Thymus (tissue), 11 donors: ENCODE results near the gene MGMT. TPM values are rescaled to one million over a fixed set of nuclear protein-coding genes. Genes with fewer than 3 reads are reported as not detected.
A peak's percentile ranks its signal among the peaks of the same experiment; 100 is the strongest.

Experiments used
- DNase-seq, 9 donors: peaks; one replicate each; pipeline ENCODE4 v3.0.0-alpha.2; 2013; ENCODE audit warnings: low spot score in 9 of 9, low read depth in 6 of 9, missing footprints in 1 of 9
- H3K27ac ChIP-seq, 2 donors: one replicate each; pipeline ENCODE4 v1.5.1; 2013; ENCODE audit warnings: control low read depth in 1 of 2, low read depth in 1 of 2, low read length in 1 of 2, mild to moderate bottlenecking in 1 of 2, moderate library complexity in 1 of 2
- H3K27me3 ChIP-seq, 2 donors: one replicate each; pipeline ENCODE4 v1.5.1; 2013; ENCODE audit warnings: low read length in 1 of 2; ENCODE audit not compliant: control insufficient read depth in 2 of 2, insufficient read depth in 1 of 2
- H3K36me3 ChIP-seq, 2 donors: one replicate each; pipeline ENCODE4 v1.5.1; 2013; ENCODE audit warnings: low read length in 1 of 2, mild to moderate bottlenecking in 1 of 2, moderate library complexity in 1 of 2; ENCODE audit not compliant: control insufficient read depth in 2 of 2, insufficient read depth in 2 of 2
- H3K4me1 ChIP-seq, 2 donors: one replicate each; pipeline ENCODE4 v1.5.1; 2013; ENCODE audit warnings: low read length in 2 of 2; ENCODE audit not compliant: control insufficient read depth in 2 of 2, insufficient read depth in 2 of 2
- H3K4me3 ChIP-seq, 2 donors: one replicate each; pipeline ENCODE4 v1.5.1; 2013; ENCODE audit warnings: low read length in 2 of 2, control low read depth in 1 of 2, mild to moderate bottlenecking in 1 of 2
- H3K9me3 ChIP-seq, 2 donors: one replicate each; pipeline ENCODE4 v1.5.1; 2013; ENCODE audit warnings: low read length in 1 of 2, mild to moderate bottlenecking in 1 of 2; ENCODE audit not compliant: control insufficient read depth in 2 of 2, insufficient read depth in 1 of 2
- WGBS: extraction: QIAGEN DNeasy Blood & Tissue Kit; methylation state at CpG from one replicate; pipeline ENCODE4 v1.1.7; 2013; 5-methylcytosine and 5-hydroxymethylcytosine counted together
- polyA plus RNA-seq: library from polyadenylated mRNA; stranded (reverse); fragments of 200-250 nt; gene quantifications from one replicate; pipeline ENCODE4 v1.2.3, GENCODE V29; 2013
- total RNA-seq: library from RNA; stranded (reverse); fragments of 120-200 nt; gene quantifications from one replicate; pipeline ENCODE4 v1.2.4, GENCODE V29; 2013
- donor health status: healthy.

Gene MGMT
- total and polyA plus RNA-seq, 2 donors, result 20.9 to 42.4 TPM

DNA sequence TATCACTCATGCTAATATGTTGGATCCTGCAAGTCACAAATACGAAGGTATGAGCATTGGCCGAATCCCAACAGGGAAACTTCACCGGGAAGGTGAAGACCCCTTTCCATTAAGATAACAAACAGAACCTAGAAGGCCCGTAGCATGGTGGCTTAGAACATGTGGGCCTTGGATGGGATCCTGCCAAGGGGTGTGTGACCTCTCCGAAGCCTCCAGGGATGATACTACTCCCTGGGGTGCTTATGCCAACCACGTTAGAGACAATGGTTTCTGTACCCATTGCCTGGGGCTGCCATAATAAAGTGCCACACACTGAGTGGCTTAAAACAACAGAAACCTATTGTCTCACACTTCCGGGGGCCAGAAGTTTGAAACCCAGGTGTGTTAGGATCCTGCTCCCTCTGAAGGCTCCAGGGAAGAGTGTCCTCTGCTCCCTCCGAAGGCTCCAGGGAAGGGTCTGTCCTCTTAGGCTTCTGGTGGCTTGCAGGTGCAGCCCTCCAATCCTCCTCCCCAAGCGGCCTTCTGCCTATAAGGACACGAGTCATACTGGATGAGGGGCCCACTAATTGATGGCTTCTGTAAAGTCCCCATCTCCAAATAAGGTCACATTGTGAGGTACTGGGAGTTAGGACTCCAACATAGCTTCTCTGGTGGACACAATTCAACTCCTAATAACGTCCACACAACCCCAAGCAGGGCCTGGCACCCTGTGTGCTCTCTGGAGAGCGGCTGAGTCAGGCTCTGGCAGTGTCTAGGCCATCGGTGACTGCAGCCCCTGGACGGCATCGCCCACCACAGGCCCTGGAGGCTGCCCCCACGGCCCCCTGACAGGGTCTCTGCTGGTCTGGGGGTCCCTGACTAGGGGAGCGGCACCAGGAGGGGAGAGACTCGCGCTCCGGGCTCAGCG lies 992 bp upstream of the MGMT start:
- no peaks in the 10 kb centered on the region for H3K36me3 ChIP-seq
- peaks cover 0 to 5% of the 10 kb centered on the region in 2 donors for H3K9me3 ChIP-seq
- H3K4me1 ChIP-seq, result peaks cover 8 to 21% of the 10 kb centered on the region in 2 donors
- WGBS, result 93% methylated on average over 21 of the region's 21 CpGs
- DNase-seq, result peak in 2 of 9 donors; percentile 7 to 8
- H3K27me3 ChIP-seq, result no peaks in the 10 kb centered on the region
- H3K4me3 ChIP-seq, result peak overlapping the region; percentile 51 to 81
- peak overlapping the region in 1 of 2 donors; percentile 22 for H3K27ac ChIP-seq

DNA sequence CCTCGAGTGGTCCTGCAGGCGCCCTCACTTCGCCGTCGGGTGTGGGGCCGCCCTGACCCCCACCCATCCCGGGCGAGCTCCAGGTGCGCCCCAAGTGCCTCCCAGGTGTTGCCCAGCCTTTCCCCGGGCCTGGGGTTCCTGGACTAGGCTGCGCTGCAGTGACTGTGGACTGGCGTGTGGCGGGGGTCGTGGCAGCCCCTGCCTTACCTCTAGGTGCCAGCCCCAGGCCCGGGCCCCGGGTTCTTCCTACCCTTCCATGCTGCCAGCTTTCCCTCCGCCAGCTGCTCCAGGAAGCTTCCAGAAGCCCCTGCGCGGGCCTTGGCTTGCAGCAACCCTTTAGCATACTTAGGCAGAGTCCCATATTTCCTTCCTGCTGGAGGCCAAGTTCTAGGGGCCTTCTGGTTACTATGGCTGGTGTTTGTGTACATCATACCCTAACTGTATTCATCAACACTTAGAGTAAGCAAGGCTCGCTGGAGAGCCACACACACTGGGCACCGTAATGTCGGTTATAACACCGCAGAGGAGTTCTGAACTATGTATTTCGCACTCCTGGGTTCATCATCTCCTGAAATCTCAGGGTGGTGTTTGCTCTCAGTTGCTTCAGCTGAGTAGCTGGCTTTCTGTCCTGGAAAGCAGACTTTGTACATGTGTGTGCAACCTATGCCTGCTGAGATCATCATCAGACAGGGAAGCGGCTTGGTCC lies 471 bp downstream of the MGMT start:
- DNase-seq, result peak in 6 of 9 donors; percentile 4 to 28 (median 16)
- 27% methylated on average over 25 of the region's 25 CpGs for WGBS
- Histone ChIP-seq H3K4me3 (peak overlapping the region; percentile 81 to 82), H3K4me1 (peaks cover 8 to 26% of the 10 kb centered on the region in 2 donors), H3K9me3 (peaks cover 0 to 5% of the 10 kb centered on the region in 2 donors), H3K27me3 (no peaks in the 10 kb centered on the region), H3K27ac (peak overlapping the region; percentile 71 to 91), H3K36me3 (peaks cover under 1 to 5% of the 10 kb centered on the region in 2 donors)

DNA sequence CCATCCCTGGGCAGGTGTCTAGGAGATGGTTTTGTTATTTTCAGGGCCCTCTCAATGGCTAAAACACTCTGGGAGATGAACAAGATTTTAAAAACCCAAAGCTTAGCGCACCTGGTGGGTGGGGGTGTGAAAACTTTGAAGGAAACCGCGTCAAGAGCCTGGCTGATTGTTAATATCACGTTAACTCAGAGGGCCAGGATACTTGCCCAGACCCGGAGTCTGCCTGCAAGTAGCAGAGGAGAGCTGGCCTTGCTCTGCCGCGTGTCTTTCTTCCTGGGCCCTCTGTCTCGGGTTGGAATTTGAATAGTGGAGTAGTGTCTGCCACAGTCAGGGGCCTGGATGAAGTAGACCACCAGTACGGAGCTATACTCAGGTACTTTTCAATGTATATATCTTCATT lies 1.1 kb downstream of the MGMT start:
- Histone ChIP-seq H3K4me1 (peaks cover 8 to 29% of the 10 kb centered on the region in 2 donors), H3K36me3 (peaks cover 5% of the 10 kb centered on the region in 2 donors), H3K4me3 (no peak overlapping the region), H3K27ac (peak overlapping the region in 1 of 2 donors; percentile 91), H3K9me3 (peaks cover 0 to 5% of the 10 kb centered on the region in 2 donors), H3K27me3 (no peaks in the 10 kb centered on the region)
- WGBS, result 97% methylated on average over 9 of the region's 9 CpGs
- DNase-seq, result peak in 1 of 9 donors; percentile 10

DNA sequence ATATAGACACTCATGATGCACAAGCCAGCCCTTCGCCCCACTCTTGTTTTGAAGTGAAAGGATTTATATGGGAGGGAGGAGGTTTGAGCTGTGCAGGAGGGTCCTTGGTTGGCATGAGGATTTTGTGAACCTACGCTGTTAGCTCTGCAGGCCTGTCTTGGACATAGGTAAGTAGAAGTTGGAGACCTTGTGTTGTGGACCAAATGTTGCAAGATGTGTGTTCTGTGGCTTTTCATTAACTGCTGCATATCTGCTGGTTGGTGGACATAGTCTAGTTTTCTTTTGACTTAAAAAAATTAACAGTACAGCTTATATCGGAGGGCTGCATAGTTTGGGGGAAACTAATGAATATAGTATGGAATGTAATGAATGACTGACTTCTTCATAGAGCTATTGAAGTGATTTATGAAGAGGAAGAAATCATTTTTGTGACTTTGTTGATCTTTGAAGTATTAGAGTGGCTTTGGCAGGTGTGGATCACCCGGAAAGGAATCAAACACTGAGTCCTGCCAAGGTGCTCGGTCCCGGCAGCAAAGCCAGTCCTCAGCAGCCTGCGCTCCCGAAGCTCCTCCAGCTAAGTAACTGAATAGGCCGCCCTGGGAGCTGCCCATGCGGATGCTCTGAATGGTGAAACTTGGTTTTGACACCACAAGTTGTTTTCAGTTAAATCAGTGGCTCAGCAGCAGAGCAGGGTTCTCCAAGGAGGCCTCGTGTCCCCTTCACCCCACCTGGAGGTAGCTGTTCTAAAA lies 3.2 kb downstream of the MGMT start:
- Histone ChIP-seq H3K27me3 (no peaks in the 10 kb centered on the region), H3K9me3 (peaks cover 0 to 5% of the 10 kb centered on the region in 2 donors), H3K4me1 (peaks cover 8 to 29% of the 10 kb centered on the region in 2 donors), H3K36me3 (peaks cover 5 to 8% of the 10 kb centered on the region in 2 donors), H3K4me3 (no peak overlapping the region), H3K27ac (no peak overlapping the region)
- 84% methylated on average over 11 of the region's 11 CpGs for WGBS
- no peak for DNase-seq

DNA sequence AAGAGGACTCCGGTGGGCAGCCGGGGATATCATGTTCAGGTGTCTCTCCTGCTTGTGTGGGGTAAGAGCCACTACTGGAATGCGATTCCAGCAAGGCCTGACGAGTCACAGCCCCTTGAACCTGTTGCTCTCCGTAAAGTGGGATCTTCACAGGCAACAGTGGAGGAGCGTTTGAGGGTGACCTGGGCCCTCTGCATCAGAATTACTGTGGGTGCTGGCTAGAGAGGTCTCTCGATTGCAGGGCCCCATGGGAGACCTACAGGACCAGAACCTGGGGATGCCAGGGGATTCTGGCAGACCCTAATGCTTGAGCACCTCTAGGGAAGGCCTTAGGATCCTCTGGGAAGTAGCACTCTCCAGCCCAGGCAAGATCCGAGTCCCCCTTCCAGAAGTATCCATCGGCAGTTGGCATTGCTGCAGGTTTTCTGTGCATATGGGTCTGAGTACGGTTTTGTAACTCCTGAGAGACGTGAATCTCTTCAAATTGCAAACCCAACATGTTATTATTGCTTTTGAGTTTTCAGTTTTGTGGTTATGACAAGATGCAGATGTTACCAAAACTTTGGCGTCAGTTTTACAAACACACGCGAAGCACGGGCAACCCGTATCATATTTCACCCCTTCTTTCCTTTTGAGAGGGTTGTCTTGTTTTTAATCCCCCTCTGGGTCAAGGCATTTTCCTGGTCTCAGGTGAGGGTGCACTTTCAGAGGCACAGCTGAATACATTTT lies 4.6 kb downstream of the MGMT start:
- peak in 1 of 9 donors; percentile 12 for DNase-seq

DNA sequence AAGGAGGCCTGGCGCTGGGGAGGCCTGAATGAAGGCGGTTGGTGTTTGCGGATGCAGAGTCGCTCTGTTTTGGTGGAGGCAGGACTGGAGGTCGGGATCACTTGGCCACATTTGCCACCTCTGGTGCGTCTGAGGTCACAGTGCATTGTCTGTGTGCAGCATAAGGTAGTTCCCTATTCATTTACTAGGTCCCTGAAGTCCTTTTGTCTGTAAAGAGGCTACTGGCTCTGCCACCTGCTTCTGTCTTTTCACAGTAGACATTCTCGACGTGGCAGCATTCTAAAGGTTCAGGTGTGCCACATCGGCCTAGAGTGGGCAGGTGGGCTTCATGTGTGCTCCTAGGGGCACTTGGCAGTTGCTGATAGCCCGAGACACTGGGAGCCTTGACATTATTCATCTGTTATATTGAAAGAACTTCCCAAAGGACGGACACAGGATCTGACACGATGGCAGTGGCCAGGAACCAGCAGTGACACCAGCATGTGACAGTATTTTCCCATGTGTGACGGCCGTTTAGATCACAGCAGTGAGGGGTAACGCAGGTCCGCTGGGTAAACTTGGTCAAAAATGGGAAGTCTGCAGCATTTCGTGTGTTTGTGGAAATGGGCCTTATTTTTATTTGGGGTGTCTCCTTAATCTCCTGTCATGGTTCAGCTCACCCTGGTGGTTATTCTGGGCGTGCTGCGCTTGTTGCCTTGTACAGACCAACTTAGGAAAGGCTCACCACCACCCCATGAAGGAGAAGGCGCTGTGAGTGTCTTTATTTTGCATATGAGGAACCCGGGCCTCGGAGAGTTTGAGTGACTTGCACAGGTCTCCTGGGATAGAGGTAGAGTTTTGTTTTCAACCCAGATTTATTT lies 5.9 kb downstream of the MGMT start:
- Histone ChIP-seq H3K27ac (no peak overlapping the region), H3K4me1 (peaks cover 0 to 13% of the 10 kb centered on the region in 2 donors), H3K9me3 (no peaks in the 10 kb centered on the region), H3K27me3 (no peaks in the 10 kb centered on the region), H3K4me3 (no peak overlapping the region), H3K36me3 (peaks cover 5 to 8% of the 10 kb centered on the region in 2 donors)
- no peak for DNase-seq
- 96% methylated on average over 22 of the region's 22 CpGs for WGBS

More for the DNA sequence above, 4.6 kb downstream of the MGMT start:
- no peak overlapping the region for H3K4me3 ChIP-seq
- no peaks in the 10 kb centered on the region for H3K27me3 ChIP-seq
- H3K27ac ChIP-seq, result no peak overlapping the region
- peaks cover 5 to 8% of the 10 kb centered on the region in 2 donors for H3K36me3 ChIP-seq
- WGBS, result 78% methylated on average over 16 of the region's 16 CpGs
- peaks cover 5 to 22% of the 10 kb centered on the region in 2 donors for H3K4me1 ChIP-seq
- H3K9me3 ChIP-seq, result no peaks in the 10 kb centered on the region

DNA sequence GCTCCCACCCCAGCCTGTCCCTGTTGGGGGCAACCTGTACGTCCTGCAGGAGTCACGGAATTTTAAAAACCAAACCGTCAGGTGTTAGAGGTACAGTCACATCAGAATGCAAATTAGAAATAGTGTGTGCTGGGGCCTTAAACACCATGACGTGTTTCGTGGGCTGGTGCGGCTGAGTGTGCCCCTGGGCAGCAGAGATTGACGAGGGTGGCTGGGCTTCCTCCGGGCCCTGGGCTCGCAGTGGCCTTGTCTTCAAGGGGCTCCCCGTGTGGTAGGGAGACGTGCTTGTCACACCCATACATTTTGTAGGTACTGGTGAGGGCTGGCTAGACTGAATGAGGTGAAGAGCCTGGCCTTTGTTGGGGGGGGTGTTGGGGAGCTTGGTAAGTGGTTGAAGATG lies 7.6 kb downstream of the MGMT start:
- H3K4me1 ChIP-seq, result peaks cover 0 to 8% of the 10 kb centered on the region in 2 donors

More for the DNA sequence above, 7.6 kb downstream of the MGMT start:
- Histone ChIP-seq H3K27ac (no peak overlapping the region), H3K4me3 (no peak overlapping the region), H3K27me3 (no peaks in the 10 kb centered on the region), H3K9me3 (no peaks in the 10 kb centered on the region), H3K36me3 (peaks cover 5 to 8% of the 10 kb centered on the region in 2 donors)
- DNase-seq, result no peak
- 98% methylated on average over 11 of the region's 11 CpGs for WGBS
